Activated B cell treated with CpG ODN at 0.5 μM for 24 hours (primary cell): ENCODE data around the gene TMEM117. TPM values are rescaled to one million over a fixed set of nuclear protein-coding genes. Genes with fewer than 3 reads are reported as not detected.
A peak's percentile ranks its signal among the peaks of the same experiment; 100 is the strongest.

Source experiments
- ATAC-seq: fragments of 200-7000 bp; cut with Tn5 transposase; one replicate; pipeline ENCODE4 v1.10.0; 2021; ENCODE audit warnings: low read depth, mild to moderate bottlenecking, moderate library complexity
- CTCF ChIA-PET: fragments of 350-600 bp; sonication (Branson Sonifier 250); formaldehyde crosslinking; loops from one replicate; lab custom pipeline; 2021; ENCODE audit warnings: antibody characterized with exemption; lab: Charles Lee
- POLR2A ChIA-PET: fragments of 350-600 bp; sonication (Branson Sonifier 250); formaldehyde crosslinking; loops from one replicate; lab custom pipeline; 2021; ENCODE audit warnings: antibody characterized with exemption; lab: Charles Lee
- DNase-seq: peaks from one replicate; pipeline ENCODE4 v3.0.0; 2022
- H3K27ac Mint-ChIP-seq: one replicate; pipeline ENCODE4 v1.8.0; 2020; ENCODE audit warnings: mixed read lengths
- H3K27me3 Mint-ChIP-seq: one replicate; pipeline ENCODE4 v1.8.0; 2021; ENCODE audit warnings: mixed read lengths
- H3K36me3 Mint-ChIP-seq: one replicate; pipeline ENCODE4 v1.8.0; 2021; ENCODE audit warnings: low read depth, mixed read lengths
- H3K4me1 Mint-ChIP-seq: one replicate; pipeline ENCODE4 v1.8.0; 2021; ENCODE audit warnings: mixed read lengths
- H3K4me3 Mint-ChIP-seq: one replicate; pipeline ENCODE4 v1.8.0; 2020; ENCODE audit warnings: mild to moderate bottlenecking, mixed read lengths
- H3K9me3 Mint-ChIP-seq: one replicate; pipeline ENCODE4 v1.8.0; 2020; ENCODE audit warnings: mixed read lengths
- CTCF ChIP-seq: fragments of 200-600 bp; IDR thresholded peaks from one replicate; pipeline ENCODE4 v1.8.0; 2022; ENCODE audit warnings: antibody characterized with exemption, mild to moderate bottlenecking
- intact Hi-C: fragments of 100-400 bp; cut with micrococcal nuclease; formaldehyde crosslinking; loops from one replicate; pipeline ENCODE4 v1.15.1; 2024
- total RNA-seq: library from RNA; stranded (reverse); gene quantifications from 2 replicates; pipeline ENCODE4 v1.2.3, GENCODE V29; 2022

The TMEM117 gene
- total RNA-seq, 1 donor from 2014 or later = 4.8 TPM

GRCh38 chr12:43882578-43883178 is 46.8 kb downstream of the TMEM117 start:
- ATAC-seq = peak; percentile 75
- CTCF ChIA-PET = interaction anchor here (0.9 to 4.6 kb wide), 11 partner anchors 10 to 437 kb away, joined by 3 to 61 read pairs (median 5); partner anchors contain the start of genes IRAK4, PUS7L, TMEM117 and TWF1
- no peak for DNase-seq
- H3K27ac Mint-ChIP-seq = no peak overlapping the region
- H3K36me3 Mint-ChIP-seq = no peaks in the 10 kb centered on the region
- no peak overlapping the region for H3K4me3 Mint-ChIP-seq
- intact Hi-C loops = loop anchor here (1.0 to 5.0 kb wide), 7 partner anchors 45 to 1400 kb away; partner anchors contain the start of genes TMEM117 and TWF1
- POLR2A ChIA-PET = interaction anchor here (0.7 to 1.4 kb wide), 2 partner anchors 124 to 438 kb away, joined by 5 to 6 read pairs; partner anchors contain the start of genes IRAK4 and PUS7L
- no peaks in the 10 kb centered on the region for H3K4me1 Mint-ChIP-seq
- no peaks in the 10 kb centered on the region for H3K27me3 Mint-ChIP-seq
- H3K9me3 Mint-ChIP-seq = no peaks in the 10 kb centered on the region
- TF ChIP-seq CTCF = peak; percentile 78

- DNase-seq (no peak), ATAC-seq (no peak)
- Mint-ChIP-seq H3K4me3 (no peak overlapping the region), H3K27me3 (no peaks in the 10 kb centered on the region), H3K4me1 (no peaks in the 10 kb centered on the region), H3K36me3 (no peaks in the 10 kb centered on the region), H3K27ac (no peak overlapping the region), H3K9me3 (no peaks in the 10 kb centered on the region)
- ChIA-PET POLR2A (no interaction called here), CTCF (interaction anchor here (0.9 to 4.6 kb wide), 7 partner anchors 10 to 438 kb away, joined by 3 to 61 read pairs (median 5); partner anchors contain the start of genes IRAK4, PUS7L and TWF1)
- intact Hi-C loops = loop anchor here (5.0 kb wide), 2 partner anchors 46 to 386 kb away; partner anchors contain the start of gene TMEM117
- TF ChIP-seq CTCF = no peak
Measured at GRCh38 chr12:43883311-43883710, 47.4 kb downstream of the TMEM117 start.

- Mint-ChIP-seq H3K27me3 (no peaks in the 10 kb centered on the region), H3K4me1 (no peaks in the 10 kb centered on the region)
- intact Hi-C loops = loop anchor here (5.0 kb wide), 2 partner anchors 46 to 386 kb away; partner anchors contain the start of gene TMEM117
Measured at GRCh38 chr12:43883748-43884147, 47.9 kb downstream of the TMEM117 start.

GRCh38 chr12:43884683-43885410 is 49.0 kb downstream of the TMEM117 start:
- Mint-ChIP-seq H3K9me3 (no peaks in the 10 kb centered on the region), H3K36me3 (no peaks in the 10 kb centered on the region), H3K4me3 (no peak overlapping the region), H3K27ac (no peak overlapping the region), H3K4me1 (no peaks in the 10 kb centered on the region), H3K27me3 (no peaks in the 10 kb centered on the region)
- no peak for TF ChIP-seq CTCF
- CTCF ChIA-PET = interaction anchor here (4.6 kb wide), 1 partner anchor 439 kb away, joined by 61 read pairs; no protein-coding TSS in a partner anchor
- DNase-seq = no peak
- no peak for ATAC-seq
- intact Hi-C loops = loop anchor here (5.0 kb wide), 2 partner anchors 48 to 388 kb away; partner anchors contain the start of gene TMEM117
- POLR2A ChIA-PET = no interaction called here

More at GRCh38 chr12:43883748-43884147, 47.9 kb downstream of the TMEM117 start:
- no peak overlapping the region for H3K4me3 Mint-ChIP-seq
- H3K27ac Mint-ChIP-seq = no peak overlapping the region
- POLR2A ChIA-PET = no interaction called here
- ATAC-seq (no peak), DNase-seq (no peak)
- no peaks in the 10 kb centered on the region for H3K9me3 Mint-ChIP-seq
- CTCF ChIA-PET = interaction anchor here (2.1 to 4.6 kb wide), 3 partner anchors 106 to 438 kb away, joined by 8 to 61 read pairs (median 61); partner anchors contain the start of genes IRAK4 and PUS7L
- no peaks in the 10 kb centered on the region for H3K36me3 Mint-ChIP-seq
- TF ChIP-seq CTCF = no peak
